C4-2B (cell line): ENCODE data around the gene CTSW.

ENCODE experiments used
- CTCF ChIP-seq: fragments of 450-650 bp; conservative IDR thresholded peaks from 2 replicates; pipeline ENCODE4 v1.5.1; 2017; ENCODE audit warnings: mild to moderate bottlenecking
- ZFX ChIP-seq: fragments of 450-650 bp; IDR thresholded peaks from 2 replicates; pipeline ENCODE4 v1.6.1; 2017

GRCh38 chr11:65854161-65854592, 25.5 kb upstream of the CTSW start:
- TF ChIP-seq CTCF (no peak), ZFX (no peak)
